NCI-H2196 (cell line): ENCODE data around the gene POLR3C.
"Not testable (repeated sequence)": the region's sequence is repeated elsewhere in the genome, so short reads cannot be mapped to it uniquely, and the experiment has no call there.

Experiments used
- DNase-seq: peaks from one replicate; lab custom pipeline; 2025; ENCODE audit not compliant: unreplicated experiment; lab: John Stamatoyannopoulos, UW

POLR3C gene

GRCh38 chr1:145823565-145824498, at the start of gene POLR3C, which contains the start of gene RNF115:
POLR3C (plus strand) TSS chr1:145824200; CDS start chr1:145825777, 1,577 bp downstream.
RNF115 (minus strand) TSS chr1:145824095; CDS start chr1:145823873, 222 bp downstream.
- peak; percentile 88 for DNase-seq

- DNase-seq: no peak
These were observed 46.4 kb upstream of the POLR3C start for GRCh38 chr1:145777357-145778145.

- DNase-seq: no peak
These were observed 45.9 kb upstream of the POLR3C start for GRCh38 chr1:145778146-145778540.

GRCh38 chr1:145782272-145783099, 41.5 kb upstream of the POLR3C start:
- DNase-seq: no peak

GRCh38 chr1:145784409-145784808, 39.6 kb upstream of the POLR3C start:
- no peak for DNase-seq

GRCh38 chr1:145785547-145785946, 38.5 kb upstream of the POLR3C start:
- no peak for DNase-seq

GRCh38 chr1:145786271-145786670, 37.7 kb upstream of the POLR3C start:
- no peak for DNase-seq

GRCh38 chr1:145788580-145788979, 35.4 kb upstream of the POLR3C start:
- DNase-seq: no peak

- not testable (repeated sequence) for DNase-seq
These were observed 32.1 kb upstream of the POLR3C start for GRCh38 chr1:145791860-145792259.

GRCh38 chr1:145792484-145792883, 31.5 kb upstream of the POLR3C start:
- no peak for DNase-seq

GRCh38 chr1:145795257-145795881, 28.6 kb upstream of the POLR3C start:
- DNase-seq: no peak

GRCh38 chr1:145796753-145797152, 27.2 kb upstream of the POLR3C start:
- no peak for DNase-seq

- DNase-seq: no peak
These were observed 24.2 kb upstream of the POLR3C start for GRCh38 chr1:145799806-145800205.

- no peak for DNase-seq
These were observed 19.6 kb upstream of the POLR3C start for GRCh38 chr1:145804235-145805045.

- no peak for DNase-seq
These were observed 18.9 kb upstream of the POLR3C start for GRCh38 chr1:145805057-145805456.

- DNase-seq: no peak
These were observed 17.6 kb upstream of the POLR3C start for GRCh38 chr1:145806408-145806807.

- no peak for DNase-seq
These were observed 17.2 kb upstream of the POLR3C start for GRCh38 chr1:145806844-145807243.

- not testable (repeated sequence) for DNase-seq
These were observed 10.8 kb upstream of the POLR3C start for GRCh38 chr1:145812977-145813810.

GRCh38 chr1:145818095-145818494, 5.9 kb upstream of the POLR3C start:
- not testable (repeated sequence) for DNase-seq
